Left ventricle myocardium inferior (tissue), 1 donor: ENCODE measurements around the gene LANCL2. TPM values are rescaled to one million over a fixed set of nuclear protein-coding genes. Genes with fewer than 3 reads are reported as not detected.
"Not testable (repeated sequence)": the region's sequence is repeated elsewhere in the genome, so short reads cannot be mapped to it uniquely, and the experiment has no call there.

Experiments
- DNase-seq: peaks from one replicate; pipeline ENCODE4 v3.0.0-alpha.2; 2020
- H3K27ac ChIP-seq: fragments of 200-600 bp; replicated peaks from 2 replicates; pipeline ENCODE4 v1.8.0; 2021
- H3K27me3 ChIP-seq: fragments of 200-600 bp; 2 replicates; pipeline ENCODE4 v1.8.0; 2021; ENCODE audit warnings: low read depth
- H3K36me3 ChIP-seq: fragments of 200-600 bp; 2 replicates; pipeline ENCODE4 v1.8.0; 2021
- H3K4me1 ChIP-seq: fragments of 200-600 bp; 2 replicates; pipeline ENCODE4 v1.8.0; 2021
- H3K4me3 ChIP-seq: fragments of 200-600 bp; 2 replicates; pipeline ENCODE4 v1.8.0; 2021; ENCODE audit warnings: mild to moderate bottlenecking, moderate library complexity
- H3K9me3 ChIP-seq: fragments of 200-600 bp; replicated peaks from 2 replicates; pipeline ENCODE4 v1.8.0; 2021
- CTCF ChIP-seq: fragments of 200-600 bp; IDR thresholded peaks from 2 replicates; pipeline ENCODE4 v1.8.0; 2021; ENCODE audit warnings: antibody characterized with exemption, mild to moderate bottlenecking, borderline replicate concordance
- intact Hi-C: fragments of 100-400 bp; cut with micrococcal nuclease; formaldehyde crosslinking; loops from one replicate; pipeline ENCODE4 v1.11.0; 2022
- total RNA-seq: library from RNA; stranded (reverse); fragmentation: NEBNext Ultra II Directional; extraction: Animal tissue kit (Norgen Biotek cat#: 25700); gene quantifications from one replicate; pipeline ENCODE4 v1.2.1, GENCODE V29; 2021
- donor health status: DM: no; HTN: yes; CAD: no; lungs with severe emphysema.

Gene LANCL2
- total RNA-seq, 1 donor from 2014 or later: 7.9 TPM

- TF ChIP-seq CTCF: no peak
- Histone ChIP-seq H3K36me3 (peaks cover 32% of the 10 kb centered on the region), H3K4me1 (peaks cover 3% of the 10 kb centered on the region), H3K27ac (no peak overlapping the region), H3K9me3 (no peaks in the 10 kb centered on the region), H3K4me3 (no peak overlapping the region), H3K27me3 (no peaks in the 10 kb centered on the region)
- intact Hi-C loops: no loop called here
- DNase-seq: no peak
Measured at GRCh38 chr7:55468495-55468894, 103.4 kb downstream of the LANCL2 start.

- no peaks in the 10 kb centered on the region for H3K27me3 ChIP-seq
- DNase-seq: no peak
- H3K4me1 ChIP-seq: peaks cover 3% of the 10 kb centered on the region
- no peak for TF ChIP-seq CTCF
- no peak overlapping the region for H3K27ac ChIP-seq
- no peaks in the 10 kb centered on the region for H3K9me3 ChIP-seq
- intact Hi-C loops: no loop called here
- peaks cover 27% of the 10 kb centered on the region for H3K36me3 ChIP-seq
- H3K4me3 ChIP-seq: no peak overlapping the region
Measured at GRCh38 chr7:55469271-55469681, 104.1 kb downstream of the LANCL2 start.

GRCh38 chr7:55469721-55470120 lies 104.6 kb downstream of the LANCL2 start:
- no peak for DNase-seq
- Histone ChIP-seq H3K4me3 (no peak overlapping the region), H3K27me3 (no peaks in the 10 kb centered on the region), H3K9me3 (no peaks in the 10 kb centered on the region), H3K36me3 (peaks cover 22% of the 10 kb centered on the region), H3K27ac (no peak overlapping the region), H3K4me1 (peaks cover 3% of the 10 kb centered on the region)
- no peak for TF ChIP-seq CTCF
- intact Hi-C loops: no loop called here

GRCh38 chr7:55470261-55470660 lies 105.1 kb downstream of the LANCL2 start:
- no peak for TF ChIP-seq CTCF
- DNase-seq: no peak
- H3K36me3 ChIP-seq: peaks cover 21% of the 10 kb centered on the region

DNA sequence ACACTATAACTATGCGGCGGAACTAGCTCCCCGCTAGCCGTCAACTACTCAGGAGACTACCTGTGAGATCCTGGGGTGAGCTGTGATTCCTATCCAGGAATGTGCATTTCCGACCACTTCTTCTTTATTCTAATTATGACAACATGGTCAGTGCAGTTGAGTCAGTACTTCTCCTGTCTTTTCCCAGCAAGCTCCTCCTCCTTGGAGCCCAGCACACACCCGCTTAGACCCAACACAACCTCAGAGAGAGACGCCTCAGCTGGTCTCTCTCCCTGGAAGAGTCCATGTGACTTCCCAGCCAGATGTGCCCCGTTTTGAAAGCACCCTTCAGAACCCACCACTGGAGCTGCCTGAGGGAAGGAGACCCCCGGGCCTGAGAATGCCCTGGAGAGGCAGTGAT lies 106.5 kb downstream of the LANCL2 start:
- H3K36me3 ChIP-seq: peaks cover 21% of the 10 kb centered on the region
- H3K4me1 ChIP-seq, DNase-seq: not testable (repeated sequence)

More at GRCh38 chr7:55470261-55470660, 105.1 kb downstream of the LANCL2 start:
- H3K27ac ChIP-seq: no peak overlapping the region
- intact Hi-C loops: no loop called here
- no peak overlapping the region for H3K4me3 ChIP-seq
- H3K4me1 ChIP-seq: peaks cover 3% of the 10 kb centered on the region
- H3K27me3 ChIP-seq: no peaks in the 10 kb centered on the region
- H3K9me3 ChIP-seq: no peaks in the 10 kb centered on the region

GRCh38 chr7:55472406-55472805 lies 107.3 kb downstream of the LANCL2 start:
- H3K27me3 ChIP-seq, H3K4me1 ChIP-seq, H3K4me3 ChIP-seq, H3K27ac ChIP-seq, DNase-seq, H3K9me3 ChIP-seq, intact Hi-C loops: not testable (repeated sequence)
- H3K36me3 ChIP-seq: peaks cover 15% of the 10 kb centered on the region

More for the DNA sequence above, 106.5 kb downstream of the LANCL2 start:
- H3K27me3 ChIP-seq, intact Hi-C loops, H3K4me3 ChIP-seq, H3K9me3 ChIP-seq, H3K27ac ChIP-seq: not testable (repeated sequence)
